RWPE2 (cell line): ENCODE data around the gene FAM50B.

Experiments used
- ATAC-seq: fragments of 200-7000 bp; cut with Tn5 transposase; 3 replicates; pipeline ENCODE4 v1.9.1; 2021; ENCODE audit warnings: low read depth
- DNase-seq: peaks from one replicate; pipeline ENCODE4 v3.0.0-alpha.2; 2020; ENCODE audit warnings: low spot score
- H3K27ac ChIP-seq: fragments of 450-650 bp; 2 replicates; pipeline ENCODE4 v1.5.1; 2017; ENCODE audit warnings: mild to moderate bottlenecking; ENCODE audit not compliant: poor library complexity, severe bottlenecking
- H3K27me3 ChIP-seq: fragments of 250-450 bp; sonication (Bioruptor Pico); 2 replicates; pipeline ENCODE4 v1.5.1; 2021; ENCODE audit warnings: mild to moderate bottlenecking, moderate library complexity; ENCODE audit not compliant: insufficient read depth, poor library complexity, severe bottlenecking
- H3K36me3 ChIP-seq: fragments of 250-450 bp; sonication (Bioruptor Pico); 2 replicates; pipeline ENCODE4 v1.5.1; 2020; ENCODE audit warnings: low read depth, mild to moderate bottlenecking, moderate library complexity
- H3K4me1 ChIP-seq: fragments of 250-450 bp; sonication (Bioruptor Pico); 2 replicates; pipeline ENCODE4 v1.5.1; 2021; ENCODE audit warnings: mild to moderate bottlenecking, moderate library complexity; ENCODE audit not compliant: insufficient read depth, poor library complexity, severe bottlenecking
- H3K4me3 ChIP-seq: fragments of 250-450 bp; sonication (Bioruptor Pico); 2 replicates; pipeline ENCODE4 v1.5.1; 2021; ENCODE audit warnings: mild to moderate bottlenecking, moderate library complexity; ENCODE audit not compliant: severe bottlenecking
- H3K9me3 ChIP-seq: fragments of 250-450 bp; sonication (Bioruptor Pico); 2 replicates; pipeline ENCODE4 v1.5.1; 2021; ENCODE audit warnings: mild to moderate bottlenecking, moderate library complexity; ENCODE audit not compliant: severe bottlenecking
- TF ChIP-seq, protein P1 (sequence below): fragments of 450-650 bp; IDR thresholded peaks from one replicate; pipeline ENCODE4 v1.5.1; 2017; ENCODE audit warnings: mild to moderate bottlenecking, moderate library complexity; ENCODE audit not compliant: poor library complexity, severe bottlenecking

FAM50B gene

DNA sequence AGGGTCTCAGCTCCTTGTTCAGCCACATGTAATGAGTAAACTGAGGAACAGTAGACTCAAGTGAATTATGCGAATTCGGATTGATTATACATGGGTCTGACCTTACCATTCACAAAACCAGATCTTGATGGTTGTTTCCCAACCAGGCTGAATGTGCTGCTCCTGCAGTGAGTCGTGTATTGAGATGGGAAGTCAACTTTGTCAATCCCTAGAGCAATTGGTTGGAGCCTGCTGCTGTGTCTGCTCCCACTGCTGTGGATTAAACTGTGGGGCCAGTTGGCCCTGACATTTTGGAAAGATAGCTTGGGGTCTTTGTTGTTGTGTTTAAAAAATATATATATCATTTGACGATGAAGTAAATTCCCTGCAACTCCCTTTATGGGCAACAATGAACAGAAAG, 23.9 kb downstream of the FAM50B start:
- H3K27ac ChIP-seq: no peak overlapping the region
- no peaks in the 10 kb centered on the region for H3K9me3 ChIP-seq
- peaks cover under 1% of the 10 kb centered on the region for H3K4me1 ChIP-seq
- DNase-seq: no peak
- no peaks in the 10 kb centered on the region for H3K36me3 ChIP-seq
- TF ChIP-seq, protein P1, sequence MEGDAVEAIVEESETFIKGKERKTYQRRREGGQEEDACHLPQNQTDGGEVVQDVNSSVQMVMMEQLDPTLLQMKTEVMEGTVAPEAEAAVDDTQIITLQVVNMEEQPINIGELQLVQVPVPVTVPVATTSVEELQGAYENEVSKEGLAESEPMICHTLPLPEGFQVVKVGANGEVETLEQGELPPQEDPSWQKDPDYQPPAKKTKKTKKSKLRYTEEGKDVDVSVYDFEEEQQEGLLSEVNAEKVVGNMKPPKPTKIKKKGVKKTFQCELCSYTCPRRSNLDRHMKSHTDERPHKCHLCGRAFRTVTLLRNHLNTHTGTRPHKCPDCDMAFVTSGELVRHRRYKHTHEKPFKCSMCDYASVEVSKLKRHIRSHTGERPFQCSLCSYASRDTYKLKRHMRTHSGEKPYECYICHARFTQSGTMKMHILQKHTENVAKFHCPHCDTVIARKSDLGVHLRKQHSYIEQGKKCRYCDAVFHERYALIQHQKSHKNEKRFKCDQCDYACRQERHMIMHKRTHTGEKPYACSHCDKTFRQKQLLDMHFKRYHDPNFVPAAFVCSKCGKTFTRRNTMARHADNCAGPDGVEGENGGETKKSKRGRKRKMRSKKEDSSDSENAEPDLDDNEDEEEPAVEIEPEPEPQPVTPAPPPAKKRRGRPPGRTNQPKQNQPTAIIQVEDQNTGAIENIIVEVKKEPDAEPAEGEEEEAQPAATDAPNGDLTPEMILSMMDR: no peak
- no peak overlapping the region for H3K4me3 ChIP-seq
- H3K27me3 ChIP-seq: no peaks in the 10 kb centered on the region
- ATAC-seq: no peak

DNA sequence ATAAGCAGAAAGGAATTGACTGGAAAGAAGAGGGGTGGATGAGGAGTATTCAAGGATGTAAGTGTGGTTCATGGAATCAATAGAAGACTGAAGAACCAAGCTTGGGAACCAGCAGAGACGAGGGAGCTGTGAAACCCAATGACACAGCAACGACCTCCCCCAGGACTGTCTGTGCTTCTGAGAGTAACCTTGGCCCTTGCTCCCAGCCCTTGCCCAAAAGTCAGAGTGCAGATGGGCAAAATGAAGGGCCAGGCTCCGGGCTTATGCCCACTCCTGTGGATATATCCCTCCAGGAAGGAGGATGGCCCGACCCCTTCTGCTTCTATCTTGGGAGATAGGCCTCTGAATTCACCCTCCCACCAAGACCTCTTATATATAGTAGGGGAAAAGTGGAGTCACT, 24.9 kb downstream of the FAM50B start:
- Histone ChIP-seq H3K4me3 (no peak overlapping the region), H3K9me3 (no peaks in the 10 kb centered on the region), H3K27me3 (no peaks in the 10 kb centered on the region), H3K4me1 (no peaks in the 10 kb centered on the region), H3K27ac (no peak overlapping the region), H3K36me3 (no peaks in the 10 kb centered on the region)
- ATAC-seq (no peak), DNase-seq (no peak)
- TF ChIP-seq, protein P1: no peak

DNA sequence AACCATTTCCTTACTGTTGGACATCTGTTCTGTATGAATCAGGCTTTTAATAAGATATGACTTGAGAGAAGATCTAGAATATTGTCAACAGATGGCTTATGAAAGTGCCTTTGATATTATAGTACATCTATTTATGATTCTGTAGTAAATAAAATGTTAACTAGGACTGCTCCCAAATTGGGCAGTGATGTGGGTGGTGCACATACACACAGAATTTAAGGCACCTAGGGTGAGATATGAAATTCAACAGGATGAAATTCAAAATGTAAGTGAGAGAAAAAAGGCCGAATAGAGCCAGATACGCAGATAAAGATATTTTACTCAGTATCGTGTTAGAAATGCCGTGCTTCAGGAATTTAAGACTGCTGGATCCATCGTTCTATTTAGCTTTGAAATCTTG, 26.3 kb downstream of the FAM50B start:
- H3K27me3 ChIP-seq: no peaks in the 10 kb centered on the region
- ATAC-seq: no peak
- H3K4me1 ChIP-seq: no peaks in the 10 kb centered on the region
- no peak for DNase-seq
- TF ChIP-seq, protein P1: no peak
- H3K4me3 ChIP-seq: no peak overlapping the region
- no peak overlapping the region for H3K27ac ChIP-seq
- no peaks in the 10 kb centered on the region for H3K9me3 ChIP-seq
- H3K36me3 ChIP-seq: no peaks in the 10 kb centered on the region

DNA sequence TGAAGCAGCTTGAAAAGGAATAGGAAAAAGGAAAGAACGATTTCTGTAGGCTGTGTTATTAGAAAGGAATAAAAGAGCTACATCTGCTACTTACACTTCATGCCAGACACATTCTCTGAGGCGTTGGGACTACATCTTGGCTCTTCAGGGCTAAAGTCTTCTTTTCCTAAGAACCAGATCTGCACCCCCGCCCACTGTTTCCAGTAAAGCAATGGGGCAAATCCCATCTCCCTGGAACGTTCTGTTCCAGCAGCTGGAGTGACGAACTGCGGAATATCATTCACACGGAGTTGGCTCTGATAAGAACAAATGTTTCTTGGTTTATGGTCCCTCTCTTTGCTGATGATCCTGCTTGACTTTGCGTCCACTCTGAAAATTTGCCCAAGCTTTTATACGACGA, 26.9 kb downstream of the FAM50B start:
- no peaks in the 10 kb centered on the region for H3K27me3 ChIP-seq

DNA sequence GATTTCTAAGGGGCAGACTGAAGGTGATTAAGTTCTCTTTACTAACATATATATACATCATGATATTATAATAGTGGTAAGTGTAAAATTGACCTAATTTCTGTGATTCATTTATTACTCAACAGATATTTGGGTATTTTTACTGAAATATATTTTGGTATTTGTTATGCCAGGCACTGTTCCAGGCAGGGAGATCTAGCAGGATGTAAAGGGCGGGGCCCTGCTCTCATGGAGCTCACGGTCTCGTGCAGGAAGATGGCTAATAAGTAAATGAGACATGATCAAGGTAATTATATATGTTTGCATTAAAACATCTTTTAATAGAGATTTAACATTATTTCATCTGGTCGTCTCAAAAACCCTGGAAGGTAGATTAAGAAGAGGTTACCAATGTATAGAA, 27.7 kb downstream of the FAM50B start:
- DNase-seq: no peak
- H3K36me3 ChIP-seq: no peaks in the 10 kb centered on the region
- H3K9me3 ChIP-seq: no peaks in the 10 kb centered on the region
- no peaks in the 10 kb centered on the region for H3K27me3 ChIP-seq
- no peak overlapping the region for H3K27ac ChIP-seq
- no peak overlapping the region for H3K4me3 ChIP-seq
- no peaks in the 10 kb centered on the region for H3K4me1 ChIP-seq
- ATAC-seq: no peak
- TF ChIP-seq, protein P1: no peak

More for the DNA sequence above, 26.9 kb downstream of the FAM50B start:
- TF ChIP-seq, protein P1: no peak
- ATAC-seq (no peak), DNase-seq (no peak)
- no peak overlapping the region for H3K27ac ChIP-seq
- H3K4me3 ChIP-seq: no peak overlapping the region
- no peaks in the 10 kb centered on the region for H3K4me1 ChIP-seq
- H3K9me3 ChIP-seq: no peaks in the 10 kb centered on the region
- no peaks in the 10 kb centered on the region for H3K36me3 ChIP-seq
